Nucleus accumbens (tissue), 56 donors: ENCODE measurements around the gene GPR34.
"Not testable (repeated sequence)": the region's sequence is repeated elsewhere in the genome, so short reads cannot be mapped to it uniquely, and the experiment has no call there.

Source experiments
- DNase-seq, 56 donors: peaks; one replicate each; lab custom pipeline; 2025; lab: John Stamatoyannopoulos, UW

The GPR34 gene

DNA sequence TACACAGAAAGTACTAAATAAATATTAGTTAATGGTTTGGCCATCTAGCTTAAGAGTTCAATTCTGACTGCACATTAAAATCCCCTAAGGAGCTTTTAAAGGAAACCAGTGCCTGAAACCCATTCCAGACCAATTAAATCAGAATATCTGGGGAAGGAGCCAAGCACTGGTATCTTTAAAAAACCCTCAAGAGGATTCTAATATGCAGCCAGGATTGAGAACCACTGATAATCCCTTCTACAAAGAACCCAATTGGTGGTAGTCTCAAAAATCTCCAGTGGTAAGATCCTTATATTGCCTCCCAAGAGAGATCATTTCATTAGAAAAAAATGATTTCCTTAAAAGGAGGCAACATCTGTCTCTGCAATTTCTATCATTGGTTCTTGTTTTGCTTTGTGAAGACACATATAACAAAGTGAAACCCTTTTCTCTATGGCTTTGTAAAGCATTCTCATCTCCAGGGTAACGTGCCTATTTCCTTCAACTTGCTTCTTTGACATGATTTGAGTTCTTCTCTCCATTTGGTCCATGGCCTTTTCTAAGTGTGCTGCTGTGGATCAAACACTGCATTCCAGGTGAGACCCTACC, 3.5 kb downstream of the GPR34 start:
- no peak for DNase-seq

DNA sequence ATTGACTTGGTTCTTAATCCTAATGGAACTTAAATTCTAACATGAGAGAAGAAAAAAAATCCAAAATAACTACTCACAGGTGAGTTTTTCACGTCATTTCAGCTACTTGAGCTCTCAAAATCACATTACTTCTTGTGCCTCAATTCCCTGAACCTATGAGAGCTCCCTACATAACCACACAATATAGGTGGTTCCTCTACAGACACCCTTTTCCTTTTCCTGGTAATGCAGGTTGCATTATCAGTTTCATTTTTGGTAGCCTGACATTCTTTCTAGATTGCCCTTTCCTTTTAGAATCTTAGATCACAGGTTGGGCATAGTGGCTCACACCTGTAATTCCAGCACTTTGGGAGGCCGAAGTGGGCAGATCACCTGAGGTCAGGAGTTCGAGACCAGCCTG, 4.3 kb downstream of the GPR34 start:
- no peak for DNase-seq

DNA sequence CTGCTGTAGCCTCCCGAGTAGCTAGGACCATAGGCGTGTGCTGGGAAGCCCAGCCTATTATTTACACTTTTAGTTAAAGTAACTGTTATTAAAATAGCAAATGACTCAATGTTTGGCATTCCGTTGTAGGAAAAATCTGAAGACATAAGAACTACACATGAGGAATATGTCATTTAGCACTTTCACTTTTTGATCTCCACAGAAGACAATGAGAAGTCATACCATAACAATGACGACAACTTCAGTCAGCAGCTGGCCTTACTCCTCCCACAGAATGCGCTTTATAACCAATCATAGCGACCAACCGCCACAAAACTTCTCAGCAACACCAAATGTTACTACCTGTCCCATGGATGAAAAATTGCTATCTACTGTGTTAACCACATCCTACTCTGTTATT, 6.7 kb downstream of the GPR34 start:
- DNase-seq: no peak

DNA sequence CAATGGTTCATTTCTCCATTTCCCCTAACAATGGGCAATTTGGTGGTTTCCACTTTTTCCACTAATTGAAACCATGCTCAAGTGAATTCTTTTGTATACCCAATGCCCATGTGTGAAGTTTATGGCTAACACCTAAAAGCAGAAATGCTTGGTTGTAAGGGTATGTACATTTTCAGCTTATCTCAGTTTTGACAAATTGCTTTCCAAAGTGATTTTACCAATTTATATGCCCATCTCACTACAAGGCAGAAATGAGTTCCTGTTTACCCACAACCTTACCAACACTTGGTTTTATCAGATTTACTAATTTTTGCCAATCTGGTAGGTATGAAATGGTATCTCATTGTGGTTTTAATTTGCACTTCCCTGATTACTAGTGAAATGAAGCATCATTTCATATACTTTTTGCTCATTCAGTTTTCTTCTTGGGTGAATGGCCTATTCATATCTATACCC, 14.8 kb downstream of the GPR34 start:
- DNase-seq: no peak

DNA sequence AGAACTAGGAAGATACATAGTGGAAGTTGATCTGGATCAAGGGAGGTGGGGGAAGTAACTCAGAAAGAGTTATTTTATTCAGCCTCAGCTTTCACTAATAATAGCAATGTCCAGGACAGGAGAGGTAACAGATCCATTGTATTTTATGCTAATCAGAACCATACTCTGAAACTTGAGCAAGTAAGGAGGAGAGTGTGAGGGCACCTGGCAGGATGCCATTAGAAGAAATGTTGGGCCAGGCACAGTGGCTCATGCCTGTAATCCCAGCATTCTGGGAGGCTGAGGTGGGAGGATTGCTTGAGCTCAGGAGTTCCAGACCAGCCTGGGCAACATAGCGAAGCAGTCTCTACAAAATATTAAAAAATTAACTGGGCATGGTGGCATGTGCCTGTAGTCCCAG, 16.3 kb downstream of the GPR34 start:
- DNase-seq: no peak

DNA sequence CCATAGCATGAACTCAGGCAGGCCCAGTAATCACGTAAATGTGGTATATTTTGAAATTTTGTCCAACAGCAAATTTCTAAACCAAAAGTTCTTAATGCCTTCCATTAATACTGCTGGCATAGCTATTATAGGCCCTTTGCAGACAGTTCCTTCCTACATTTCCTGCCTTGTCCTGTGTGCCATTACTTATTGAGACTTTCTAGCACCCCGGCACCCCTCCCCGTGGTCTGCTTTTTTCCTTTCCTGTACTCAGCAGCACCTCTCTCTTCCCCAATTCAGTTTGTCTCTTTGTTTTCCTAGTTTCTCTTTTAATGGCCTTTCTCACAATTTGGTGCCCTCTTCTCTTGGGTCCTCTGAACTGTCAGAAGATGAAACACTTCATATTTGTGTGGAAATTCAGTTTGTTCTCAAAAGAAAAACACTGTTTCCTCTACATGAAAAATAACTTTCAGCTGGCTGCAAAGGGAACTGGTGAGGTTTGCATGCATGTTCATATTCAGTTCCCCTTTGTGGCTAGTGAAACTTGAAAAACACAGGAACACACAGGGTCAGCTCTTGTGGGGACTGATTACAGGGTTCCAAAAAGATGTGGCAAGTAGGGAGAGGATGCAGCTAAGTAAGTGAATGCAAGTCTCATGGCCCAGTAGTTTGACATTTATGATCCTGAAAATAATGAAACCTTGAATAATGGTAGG, 17.1 kb downstream of the GPR34 start:
- DNase-seq: peak in 2 of 56 donors; percentile 1

DNA sequence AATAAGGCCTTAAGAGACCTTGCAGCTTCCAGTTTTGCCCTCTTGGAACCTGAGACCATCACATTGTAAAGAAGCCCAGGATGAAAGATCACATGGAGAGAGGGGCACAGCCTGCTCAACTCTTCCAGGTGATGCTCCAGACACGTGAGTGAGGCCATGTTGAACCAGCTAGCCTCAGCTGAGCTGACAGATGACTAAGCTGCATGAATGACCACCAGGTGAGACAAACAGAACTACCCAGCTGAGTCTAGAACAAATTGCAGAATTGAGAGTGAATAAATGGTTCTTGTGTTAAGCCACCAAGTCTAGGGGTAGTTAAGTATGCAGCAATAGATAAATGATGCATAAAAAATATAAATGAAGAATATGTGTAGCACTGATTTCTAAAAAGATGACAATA, 18.4 kb downstream of the GPR34 start:
- no peak for DNase-seq

DNA sequence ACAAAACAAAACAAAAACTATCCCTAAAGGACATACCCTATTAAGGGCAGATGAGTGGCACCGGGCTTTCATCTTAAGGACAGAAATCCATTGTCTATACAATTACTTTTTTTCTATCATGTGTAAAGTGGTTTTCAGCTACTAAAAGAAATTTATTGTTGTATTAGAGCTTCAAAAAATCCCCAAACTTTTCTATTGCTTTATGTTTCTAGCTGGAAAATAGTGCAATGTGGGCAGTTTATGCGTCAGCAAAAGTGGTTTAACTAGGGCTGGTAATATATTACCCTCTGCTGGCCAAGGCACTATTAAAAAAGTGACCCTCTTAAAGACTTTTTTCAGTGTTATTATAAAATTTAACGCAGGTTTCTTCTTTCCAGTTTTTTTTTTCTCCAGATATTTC, 19.7 kb downstream of the GPR34 start:
- DNase-seq: no peak

DNA sequence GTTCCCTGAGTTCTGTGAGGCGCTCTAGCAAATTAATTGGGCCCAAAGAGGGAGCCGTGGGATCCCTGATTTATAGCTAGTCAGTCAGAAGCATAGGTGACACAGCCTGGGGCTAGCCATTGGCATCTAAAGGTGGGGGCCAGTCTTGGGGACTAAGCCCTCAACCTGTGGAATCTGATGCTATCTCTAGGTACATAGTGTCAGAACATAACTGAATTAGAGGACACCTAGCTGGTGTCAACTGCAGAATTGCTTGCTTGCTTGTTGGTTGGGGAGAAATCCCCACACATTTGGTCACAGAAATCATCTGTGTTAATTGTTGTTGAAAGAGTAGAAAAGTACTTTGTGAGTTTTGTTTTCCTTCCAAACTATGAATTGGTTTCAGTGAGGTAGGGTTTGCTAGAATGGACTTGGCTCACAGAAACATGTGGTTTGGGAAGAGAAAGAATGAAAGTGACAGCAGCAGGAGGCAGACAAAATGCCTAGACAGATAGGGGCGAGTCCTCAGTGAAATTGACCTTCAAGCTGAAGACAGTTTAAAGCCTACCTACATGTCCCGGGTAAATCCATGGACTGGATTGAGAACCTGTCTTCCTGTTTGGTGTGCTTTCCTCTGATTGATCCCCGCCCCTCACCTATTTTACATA, 22.4 kb downstream of the GPR34 start:
- no peak for DNase-seq

DNA sequence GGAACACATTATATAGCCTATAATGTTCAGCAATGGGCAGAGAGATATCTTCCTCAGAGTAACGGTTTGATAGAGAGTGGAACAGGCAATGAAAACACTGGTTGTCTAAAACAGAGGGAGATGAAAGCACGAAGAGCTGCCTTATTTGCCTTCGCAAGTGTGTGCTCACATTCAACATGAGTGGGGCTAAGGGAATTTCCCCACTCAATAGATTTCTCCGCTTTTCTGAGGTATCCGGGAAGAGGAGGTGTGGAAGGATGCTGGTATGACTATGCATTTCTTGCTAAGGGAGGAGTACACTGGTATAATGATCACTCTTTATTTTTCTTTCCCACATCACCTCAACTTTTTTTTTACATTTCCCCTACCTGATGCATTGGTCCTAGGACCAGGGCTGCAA, 27.4 kb downstream of the GPR34 start:
- no peak for DNase-seq

DNA sequence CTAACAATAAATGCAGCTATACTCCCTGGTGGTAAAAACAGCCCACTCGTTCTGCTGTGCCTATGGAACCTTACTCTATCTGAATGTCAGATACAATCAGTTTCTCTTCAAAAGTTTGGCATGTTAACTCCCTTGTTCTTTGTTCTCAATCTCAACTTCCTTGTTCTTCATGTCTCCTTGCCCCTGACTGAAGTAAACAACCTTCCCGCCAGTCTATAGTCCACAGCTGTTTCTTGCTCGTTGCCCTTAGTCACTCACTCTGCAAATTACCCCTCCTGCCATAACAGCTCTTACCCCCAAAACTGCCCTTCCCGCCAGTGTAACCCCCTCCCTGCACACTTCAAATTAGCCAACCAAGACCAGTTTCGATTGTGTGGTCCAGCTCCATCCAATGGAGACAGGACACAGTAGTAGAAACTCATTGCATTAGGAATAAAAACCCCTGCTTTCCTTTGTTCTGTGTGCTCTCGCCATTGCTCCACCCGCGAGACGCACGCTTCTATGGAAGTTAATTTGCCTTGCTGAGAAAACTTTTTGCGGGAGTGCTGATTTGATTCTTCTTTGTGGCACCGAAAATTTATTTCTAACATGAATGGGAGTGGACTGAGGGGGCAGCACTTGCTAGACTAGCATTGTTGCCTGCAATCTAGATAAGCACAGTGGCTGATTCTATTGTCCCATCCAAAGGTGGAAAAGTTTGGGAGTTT, 28.1 kb downstream of the GPR34 start:
- DNase-seq: no peak

DNA sequence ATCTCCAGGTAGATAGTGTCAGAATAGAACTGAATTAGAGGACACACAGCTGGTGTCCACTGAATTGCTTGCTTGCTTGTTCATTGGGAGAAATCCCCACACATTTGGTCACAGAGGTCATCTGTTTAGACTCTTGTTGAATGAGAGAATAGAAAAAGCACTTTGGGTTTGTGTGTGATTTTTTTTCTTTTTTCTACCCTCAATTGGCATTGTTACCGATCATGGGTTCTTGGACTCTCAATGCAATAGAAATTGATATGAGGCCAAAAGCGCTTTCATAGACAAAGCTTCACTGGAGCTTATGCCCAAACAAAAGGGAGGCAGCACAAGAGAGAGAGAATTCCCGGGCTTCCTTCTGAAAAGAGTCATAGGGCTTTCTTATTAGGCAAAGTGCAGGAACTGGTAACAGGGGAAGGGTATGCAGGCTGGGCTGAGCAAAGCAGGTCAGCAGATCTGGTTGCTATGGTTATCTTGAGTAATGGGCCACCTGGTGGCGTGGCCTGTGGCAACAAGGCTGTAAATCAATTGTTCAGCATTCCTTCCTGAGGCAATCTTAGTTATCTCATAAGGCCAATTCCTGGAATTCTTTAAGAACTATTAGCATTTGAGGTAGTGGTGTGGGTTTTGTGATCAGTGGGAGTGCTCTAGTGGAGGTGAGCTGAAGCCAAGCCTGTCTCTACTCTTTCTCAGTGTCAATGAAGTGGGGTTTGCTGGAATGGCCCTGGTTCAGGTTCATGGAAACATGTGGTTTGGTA, 29.9 kb downstream of the GPR34 start:
- peak in 4 of 56 donors; percentile 0 to 5 (median 2) for DNase-seq

DNA sequence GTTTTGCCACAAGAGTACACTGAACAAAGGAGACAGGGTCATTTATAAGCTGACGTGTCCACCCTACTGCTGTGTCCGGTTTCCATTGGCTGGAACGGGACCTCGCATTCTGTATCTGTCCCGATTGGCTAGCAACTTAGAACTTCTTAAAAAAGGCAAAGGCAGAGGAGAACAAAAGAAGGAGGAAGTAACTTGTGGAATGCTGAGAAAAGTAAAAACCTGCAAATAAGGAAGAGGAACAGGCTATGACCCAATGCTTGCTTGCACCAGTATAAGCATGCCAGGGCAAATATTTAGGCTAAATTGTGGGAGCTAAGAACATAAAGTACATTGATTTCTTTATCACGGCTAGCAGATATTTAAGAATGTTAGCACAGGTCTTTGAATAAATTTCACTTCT, 30.8 kb downstream of the GPR34 start:
- not testable (repeated sequence) for DNase-seq

DNA sequence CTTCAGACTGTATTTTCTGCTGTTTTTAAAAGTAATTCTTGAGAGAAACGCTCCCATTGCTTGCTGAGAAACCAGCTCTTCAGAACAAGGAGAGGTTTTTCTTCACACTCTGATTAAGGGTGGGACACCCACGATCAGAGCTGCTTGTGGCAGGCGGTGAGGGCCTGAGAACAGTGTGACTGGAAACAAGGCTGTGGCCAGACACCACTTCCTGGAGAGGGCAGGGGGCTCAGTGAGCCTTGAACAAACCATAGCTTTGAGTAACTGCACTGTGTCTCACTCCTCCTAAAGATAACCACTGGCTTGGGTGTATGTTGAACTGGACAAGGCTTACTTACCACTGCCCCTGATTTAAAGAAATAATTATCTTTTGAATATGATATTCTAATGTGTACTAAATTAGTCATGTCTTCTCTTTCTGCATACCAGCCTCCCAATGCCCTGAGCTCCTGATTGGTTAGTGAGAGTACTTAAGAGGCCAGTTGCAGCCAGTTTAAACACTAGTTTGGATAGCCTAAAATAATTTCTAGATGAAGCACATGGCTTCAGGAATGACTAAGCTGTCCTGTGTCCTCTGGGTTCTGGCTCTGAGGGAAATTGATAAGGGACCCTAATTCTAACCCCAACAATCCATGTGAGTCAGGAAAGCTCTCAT, 31.5 kb downstream of the GPR34 start:
- DNase-seq: no peak

DNA sequence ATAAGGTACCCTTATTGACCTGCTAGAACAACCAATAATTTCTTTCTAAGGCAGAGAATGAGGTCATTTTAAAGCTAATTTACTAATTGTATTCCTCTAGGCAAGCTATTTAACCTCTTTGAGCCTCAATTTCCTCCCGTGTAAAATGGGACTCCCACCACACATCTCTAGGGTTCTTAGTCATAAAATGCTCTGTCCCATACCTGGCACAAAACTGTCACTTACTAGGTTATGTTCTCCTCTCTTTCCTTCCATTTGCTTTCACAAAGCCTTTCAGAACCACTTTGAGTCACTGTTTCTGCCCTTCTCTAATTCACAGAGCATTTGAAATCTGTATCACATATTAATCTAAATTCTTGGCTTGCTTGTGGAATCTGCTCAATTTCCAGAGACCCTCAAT, 32.8 kb downstream of the GPR34 start:
- no peak for DNase-seq

DNA sequence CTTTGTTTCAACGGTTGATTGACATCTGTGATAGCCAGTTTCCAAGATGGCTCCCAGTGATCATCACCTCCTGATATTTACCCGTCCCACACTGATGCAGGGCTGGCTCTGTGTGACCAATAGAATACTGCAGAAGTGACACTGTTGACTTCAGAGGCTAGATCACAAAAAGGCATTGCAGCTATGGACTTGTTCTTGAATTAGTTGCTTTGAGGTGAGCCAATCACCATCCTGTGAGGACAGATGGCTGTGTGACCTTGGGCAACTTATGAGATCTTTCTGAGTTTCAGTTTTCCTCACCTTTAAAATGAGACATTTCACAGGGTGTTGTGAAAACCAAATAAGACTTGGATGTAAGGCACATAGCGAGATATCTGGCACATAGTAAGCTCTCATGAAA, 33.4 kb downstream of the GPR34 start:
- DNase-seq: no peak

DNA sequence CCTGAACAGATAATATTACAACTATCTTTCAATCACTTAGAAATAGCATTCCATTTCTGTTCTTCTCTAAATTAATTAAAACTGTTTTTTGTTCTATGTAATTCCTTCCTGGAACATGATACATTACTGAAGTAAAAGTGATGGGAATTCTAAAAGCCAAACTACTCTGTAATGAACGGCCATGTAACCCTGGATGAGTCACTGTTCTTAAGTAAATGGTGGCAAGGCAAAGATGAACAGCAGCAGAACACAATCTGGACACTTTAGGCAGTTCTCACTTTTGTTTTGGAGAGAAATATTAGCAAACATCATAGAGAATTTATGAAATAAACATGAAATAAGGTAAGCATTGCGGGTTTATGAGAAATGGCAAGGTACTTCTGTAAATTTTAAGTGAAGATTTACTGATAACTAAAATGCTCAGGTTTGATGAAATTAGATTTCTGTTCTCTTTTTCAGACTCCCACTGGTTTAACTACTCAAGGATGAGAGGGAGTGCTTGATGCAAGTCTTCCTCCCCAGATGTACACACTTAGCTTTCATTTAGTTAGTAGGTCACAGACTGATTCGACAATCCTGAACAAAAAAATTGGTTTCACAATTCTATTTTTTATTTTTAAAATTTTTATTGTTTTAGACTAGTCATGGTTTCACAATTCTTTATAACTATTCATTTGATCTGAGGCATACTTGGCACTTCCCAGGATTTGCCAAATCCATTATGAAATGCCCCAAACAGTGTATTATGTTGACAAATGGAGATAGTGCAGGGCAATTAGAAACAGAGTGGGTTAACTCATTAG, 34.2 kb downstream of the GPR34 start:
- DNase-seq: no peak

DNA sequence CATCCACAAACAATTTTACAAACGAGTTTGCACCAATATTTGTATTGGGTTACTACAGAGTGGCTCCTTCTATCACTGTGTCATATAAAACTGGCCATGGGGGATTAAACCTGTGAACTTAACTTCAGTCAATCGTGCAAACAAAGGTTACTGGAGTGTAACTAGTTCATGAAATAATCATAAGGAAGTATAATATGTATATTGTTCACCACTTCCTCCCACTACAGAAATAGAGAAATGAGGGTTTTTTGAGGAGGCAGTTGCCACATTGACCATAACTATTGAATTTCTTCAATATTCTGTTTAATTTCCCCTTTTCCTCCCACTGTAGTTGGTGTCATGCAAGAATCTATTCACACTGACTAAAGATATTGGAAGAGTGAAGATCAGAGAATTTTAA, 35.1 kb downstream of the GPR34 start, which contains the start of gene GPR82:
Gene GPR82, plus strand, starts transcription at position 356 of the 400 bp plus-strand sequence. CDS start 2,846 bp downstream, outside the sequence.
- DNase-seq: no peak

DNA sequence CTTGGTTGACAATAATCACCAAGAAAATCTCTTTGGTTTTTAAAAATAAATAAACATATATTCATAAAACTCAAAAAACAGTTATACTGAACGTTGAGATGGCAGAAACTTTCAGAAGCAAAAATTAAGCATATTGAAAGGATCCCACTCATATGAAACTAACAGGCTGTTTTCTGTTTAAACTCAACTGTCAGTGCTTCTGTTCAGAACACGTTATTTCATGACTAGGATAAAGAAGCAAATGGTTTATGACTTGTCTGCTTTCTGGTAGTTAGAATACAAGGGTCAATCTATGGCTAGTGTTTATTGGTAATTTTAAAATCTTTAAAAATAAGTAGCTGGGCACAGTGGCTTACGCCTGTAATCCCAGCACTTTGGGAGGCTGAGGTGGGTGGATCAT, 39.4 kb downstream of the GPR34 start:
- no peak for DNase-seq
